Measurements from ENCODE around the gene AFAP1L2. TPM values are rescaled to one million over a fixed set of nuclear protein-coding genes. Genes with fewer than 3 reads are reported as not detected.

Gene AFAP1L2
- polyA plus RNA-seq, 3 donors: 0.01 to 0.43 TPM; not detected in 1

DNA sequence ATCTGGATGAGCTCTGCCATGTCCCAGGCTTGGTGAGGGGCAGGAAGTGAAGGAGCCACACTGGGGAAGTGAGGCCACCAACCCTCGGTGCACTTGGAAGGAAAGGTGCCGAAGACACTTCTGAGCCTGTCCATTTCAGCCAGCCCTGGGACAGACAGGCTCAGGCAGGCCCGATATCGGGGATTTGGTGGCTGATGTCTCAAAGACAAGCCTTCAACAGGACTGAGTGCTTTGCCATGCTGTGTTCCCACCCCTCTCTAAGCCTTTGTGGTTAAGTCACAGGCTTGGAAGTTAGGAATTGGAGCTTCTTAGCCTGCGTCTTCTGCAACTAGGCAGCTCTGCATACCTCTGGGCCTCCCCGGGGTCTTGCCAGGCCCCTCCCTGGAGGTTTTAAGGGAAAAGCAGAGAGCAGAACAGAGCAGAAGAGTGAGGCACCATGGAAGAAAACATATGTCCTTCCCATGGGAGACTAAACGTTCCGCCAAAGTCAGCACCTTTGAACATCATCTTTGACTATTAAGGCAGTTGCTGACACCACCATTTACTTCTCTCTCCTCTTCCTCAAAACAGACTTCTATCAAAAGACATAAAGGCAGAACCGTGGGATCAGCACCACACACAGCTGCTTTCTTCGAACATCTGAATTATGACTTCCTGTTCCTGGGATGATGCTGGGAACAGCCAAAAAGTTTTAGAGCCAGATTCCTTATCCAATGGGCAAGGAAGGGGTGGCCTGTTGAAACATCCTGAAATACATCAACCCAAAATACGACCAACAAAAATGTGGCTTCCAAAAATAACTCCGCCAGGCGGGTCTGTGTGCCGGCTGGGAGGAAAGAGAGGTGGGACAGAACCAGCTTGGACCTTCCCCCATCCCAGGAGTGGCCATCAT, 71.8 kb downstream of the AFAP1L2 start:
- no peaks in the 10 kb centered on the region for H3K36me3 Mint-ChIP-seq
- WGBS (ENCODE audit: insufficient coverage): 68% methylated on average over 8 of the region's 14 CpGs
- no peak for DNase-seq
- peaks cover 0 to 2% (median 0%) of the 10 kb centered on the region in 7 donors for H3K9me3 Mint-ChIP-seq
- H3K4me1 ChIP-seq (ENCODE audit: control insufficient read depth in 1 of 2, insufficient read depth in 2 of 2, low read length in 2 of 2): no peaks in the 10 kb centered on the region
- no peak overlapping the region for H3K4me3 ChIP-seq (replicated peaks in 1 of 3; ENCODE audit: low read depth in 2 of 3, low read length in 3 of 3)
- no peaks in the 10 kb centered on the region for H3K79me2 ChIP-seq (ENCODE audit: insufficient read depth, low read length)
- H3K9ac ChIP-seq (ENCODE audit: insufficient read depth, low read length, poor library complexity, severe bottlenecking): no peak overlapping the region
- no peak overlapping the region for H3K27ac Mint-ChIP-seq
- H3K4me3 Mint-ChIP-seq: no peak overlapping the region
- H3K27me3 ChIP-seq (ENCODE audit: control insufficient read depth in 2 of 2, insufficient read depth in 2 of 2, low read length in 2 of 2): no peaks in the 10 kb centered on the region
- H3K36me3 ChIP-seq (replicated peaks in 1 of 2; ENCODE audit: control insufficient read depth in 1 of 2, insufficient read depth in 2 of 2, low read length in 2 of 2): no peaks in the 10 kb centered on the region
- H2AFZ ChIP-seq (ENCODE audit: insufficient read depth, low read depth, low read length, poor library complexity, severe bottlenecking): no peak overlapping the region
- no peak overlapping the region for H3K4me2 ChIP-seq (replicated peaks; ENCODE audit: extremely low read depth, low read length, poor library complexity, severe bottlenecking)
- TF ChIP-seq, protein P1, sequence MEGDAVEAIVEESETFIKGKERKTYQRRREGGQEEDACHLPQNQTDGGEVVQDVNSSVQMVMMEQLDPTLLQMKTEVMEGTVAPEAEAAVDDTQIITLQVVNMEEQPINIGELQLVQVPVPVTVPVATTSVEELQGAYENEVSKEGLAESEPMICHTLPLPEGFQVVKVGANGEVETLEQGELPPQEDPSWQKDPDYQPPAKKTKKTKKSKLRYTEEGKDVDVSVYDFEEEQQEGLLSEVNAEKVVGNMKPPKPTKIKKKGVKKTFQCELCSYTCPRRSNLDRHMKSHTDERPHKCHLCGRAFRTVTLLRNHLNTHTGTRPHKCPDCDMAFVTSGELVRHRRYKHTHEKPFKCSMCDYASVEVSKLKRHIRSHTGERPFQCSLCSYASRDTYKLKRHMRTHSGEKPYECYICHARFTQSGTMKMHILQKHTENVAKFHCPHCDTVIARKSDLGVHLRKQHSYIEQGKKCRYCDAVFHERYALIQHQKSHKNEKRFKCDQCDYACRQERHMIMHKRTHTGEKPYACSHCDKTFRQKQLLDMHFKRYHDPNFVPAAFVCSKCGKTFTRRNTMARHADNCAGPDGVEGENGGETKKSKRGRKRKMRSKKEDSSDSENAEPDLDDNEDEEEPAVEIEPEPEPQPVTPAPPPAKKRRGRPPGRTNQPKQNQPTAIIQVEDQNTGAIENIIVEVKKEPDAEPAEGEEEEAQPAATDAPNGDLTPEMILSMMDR (IDR thresholded peaks at IDR 0.05): no peak
- peaks cover 3 to 6% (median 6%) of the 10 kb centered on the region in 3 donors for H3K27me3 Mint-ChIP-seq (ENCODE audit: low read depth in 3 of 3)
- no peaks in the 10 kb centered on the region for H4K20me1 ChIP-seq (ENCODE audit: insufficient read depth, low read length)
- no peaks in the 10 kb centered on the region for H3K4me1 Mint-ChIP-seq
- H3K27ac ChIP-seq (ENCODE audit: low read depth in 1 of 2, low read length in 2 of 2): no peak overlapping the region
- intact Hi-C loops (cut with micrococcal nuclease): no loop called here
- H3K9me3 ChIP-seq (replicated peaks in 1 of 2; ENCODE audit: control insufficient read depth in 1 of 2, insufficient read depth in 1 of 2, low read length in 2 of 2): no peaks in the 10 kb centered on the region

GRCh38 chr10:114329634-114330365, 74.5 kb downstream of the AFAP1L2 start:
- Histone ChIP-seq H3K27me3 (ENCODE audit: control insufficient read depth in 2 of 2, insufficient read depth in 2 of 2, low read length in 2 of 2) (no peaks in the 10 kb centered on the region), H3K27ac (ENCODE audit: low read depth in 1 of 2, low read length in 2 of 2) (no peak overlapping the region), H3K9ac (ENCODE audit: insufficient read depth, low read length, poor library complexity, severe bottlenecking) (no peak overlapping the region), H3K79me2 (ENCODE audit: insufficient read depth, low read length) (no peaks in the 10 kb centered on the region), H4K20me1 (ENCODE audit: insufficient read depth, low read length) (no peaks in the 10 kb centered on the region), H3K4me2 (replicated peaks; ENCODE audit: extremely low read depth, low read length, poor library complexity, severe bottlenecking) (no peak overlapping the region), H3K9me3 (replicated peaks in 1 of 2; ENCODE audit: control insufficient read depth in 1 of 2, insufficient read depth in 1 of 2, low read length in 2 of 2) (no peaks in the 10 kb centered on the region), H3K4me3 (replicated peaks in 1 of 3; ENCODE audit: low read depth in 2 of 3, low read length in 3 of 3) (no peak overlapping the region), H3K4me1 (ENCODE audit: control insufficient read depth in 1 of 2, insufficient read depth in 2 of 2, low read length in 2 of 2) (no peaks in the 10 kb centered on the region), H2AFZ (ENCODE audit: insufficient read depth, low read depth, low read length, poor library complexity, severe bottlenecking) (no peak overlapping the region), H3K36me3 (replicated peaks in 1 of 2; ENCODE audit: control insufficient read depth in 1 of 2, insufficient read depth in 2 of 2, low read length in 2 of 2) (no peaks in the 10 kb centered on the region)
- peaks cover 0 to 2% (median 0%) of the 10 kb centered on the region in 7 donors for H3K9me3 Mint-ChIP-seq
- DNase-seq: no peak
- TF ChIP-seq, protein P1 (IDR thresholded peaks at IDR 0.05): no peak
- intact Hi-C loops (cut with micrococcal nuclease): no loop called here
- H3K27me3 Mint-ChIP-seq (ENCODE audit: low read depth in 3 of 3): peaks cover 3 to 10% (median 4%) of the 10 kb centered on the region in 3 donors
- no peaks in the 10 kb centered on the region for H3K4me1 Mint-ChIP-seq
- 51% methylated on average over 4 of the region's 10 CpGs for WGBS (ENCODE audit: insufficient coverage)
- no peak overlapping the region for H3K27ac Mint-ChIP-seq
- no peak overlapping the region for H3K4me3 Mint-ChIP-seq
- H3K36me3 Mint-ChIP-seq: no peaks in the 10 kb centered on the region
